WI38 (cell line): ENCODE data around the gene PDIA6.

Experiments used
- H3K4me3 ChIP-seq: 2 replicates; pipeline ENCODE4 v1.5.1; 2011; ENCODE audit warnings: low read depth, mild to moderate bottlenecking, control low read depth, low read length
- CTCF ChIP-seq: IDR thresholded peaks from 2 replicates; pipeline ENCODE4 v1.5.1; 2012; ENCODE audit warnings: low read depth, mild to moderate bottlenecking, control low read depth, low read length

PDIA6 gene

GRCh38 chr2:10800163-10800562 lies 12.4 kb downstream of the PDIA6 start:
- TF ChIP-seq CTCF = no peak
- H3K4me3 ChIP-seq = no peak overlapping the region

GRCh38 chr2:10798783-10799182 lies 13.8 kb downstream of the PDIA6 start:
- no peak for TF ChIP-seq CTCF
- no peak overlapping the region for H3K4me3 ChIP-seq

GRCh38 chr2:10796703-10797102 lies 15.9 kb downstream of the PDIA6 start:
- no peak overlapping the region for H3K4me3 ChIP-seq
- no peak for TF ChIP-seq CTCF

GRCh38 chr2:10795508-10796046 lies 17.0 kb downstream of the PDIA6 start:
- no peak overlapping the region for H3K4me3 ChIP-seq
- no peak for TF ChIP-seq CTCF

- no peak for TF ChIP-seq CTCF
- H3K4me3 ChIP-seq = no peak overlapping the region
Observed at GRCh38 chr2:10794876-10795275, 17.7 kb downstream of the PDIA6 start.

GRCh38 chr2:10793816-10794215 lies 18.8 kb downstream of the PDIA6 start:
- no peak overlapping the region for H3K4me3 ChIP-seq
- TF ChIP-seq CTCF = no peak

GRCh38 chr2:10792660-10793400 lies 19.8 kb downstream of the PDIA6 start:
- no peak for TF ChIP-seq CTCF
- no peak overlapping the region for H3K4me3 ChIP-seq
